HEK293 (cell line): ENCODE data around the gene C2CD2L.

Experiments
- CTCF ChIP-seq: fragments of 450-650 bp; formaldehyde crosslinking; IDR thresholded peaks from 2 replicates; pipeline ENCODE4 v1.5.1; 2016; ENCODE audit warnings: missing biosample characterization, missing genetic modification characterization
- HIC1 ChIP-seq: fragments of 450-650 bp; formaldehyde crosslinking; IDR thresholded peaks from 2 replicates; pipeline ENCODE4 v1.5.1; 2016; ENCODE audit warnings: missing biosample characterization, missing genetic modification characterization
- REST ChIP-seq: fragments of 450-650 bp; formaldehyde crosslinking; IDR thresholded peaks from 2 replicates; pipeline ENCODE4 v1.5.1; 2016; ENCODE audit warnings: missing biosample characterization, missing genetic modification characterization
- ZBTB1 ChIP-seq: fragments of 450-650 bp; formaldehyde crosslinking; IDR thresholded peaks from 2 replicates; pipeline ENCODE4 v1.5.1; 2016; ENCODE audit warnings: missing biosample characterization, missing genetic modification characterization
- ZBTB11 ChIP-seq: fragments of 450-650 bp; formaldehyde crosslinking; conservative IDR thresholded peaks from 2 replicates; pipeline ENCODE4 v1.5.1; 2016; ENCODE audit warnings: low read depth, missing biosample characterization, missing genetic modification characterization
- ZNF2 ChIP-seq: fragments of 450-650 bp; formaldehyde crosslinking; IDR thresholded peaks from 2 replicates; pipeline ENCODE4 v1.5.1; 2016; ENCODE audit warnings: missing biosample characterization, missing genetic modification characterization
- ZNF26 ChIP-seq: fragments of 450-650 bp; formaldehyde crosslinking; IDR thresholded peaks from 2 replicates; pipeline ENCODE4 v1.5.1; 2016; ENCODE audit warnings: missing biosample characterization, missing genetic modification characterization
- ZNF302 ChIP-seq: fragments of 450-650 bp; formaldehyde crosslinking; IDR thresholded peaks from 2 replicates; pipeline ENCODE4 v1.5.1; 2016; ENCODE audit warnings: missing biosample characterization, missing genetic modification characterization, low read depth
- ZNF341 ChIP-seq: fragments of 450-650 bp; formaldehyde crosslinking; IDR thresholded peaks from 2 replicates; pipeline ENCODE4; 2016; ENCODE audit warnings: low read depth, missing biosample characterization, missing genetic modification characterization
- ZNF350 ChIP-seq: fragments of 450-650 bp; formaldehyde crosslinking; IDR thresholded peaks from 2 replicates; pipeline ENCODE4 v1.5.0; 2017; ENCODE audit warnings: missing biosample characterization, mild to moderate bottlenecking, missing genetic modification characterization
- ZNF639 ChIP-seq: fragments of 450-650 bp; formaldehyde crosslinking; IDR thresholded peaks from 2 replicates; pipeline ENCODE4 v1.5.1; 2016; ENCODE audit warnings: missing biosample characterization, missing genetic modification characterization
- ZNF707 ChIP-seq: fragments of 450-650 bp; formaldehyde crosslinking; IDR thresholded peaks from 2 replicates; pipeline ENCODE4 v1.5.1; 2016; ENCODE audit warnings: missing biosample characterization, missing genetic modification characterization
- ZNF830 ChIP-seq: fragments of 450-650 bp; IDR thresholded peaks from 2 replicates; pipeline ENCODE4 v1.5.0; 2018; ENCODE audit warnings: missing biosample characterization, missing genetic modification characterization, low read depth, mild to moderate bottlenecking, moderate library complexity

- TF ChIP-seq ZNF350 (no peak), CTCF (tag by site-specific recombination) (no peak), HIC1 (tag by site-specific recombination) (no peak), ZNF302 (tag by site-specific recombination) (no peak), ZNF341 (tag by site-specific recombination) (no peak), ZNF2 (tag by site-specific recombination) (no peak), ZBTB11 (tag by site-specific recombination) (no peak), REST (tag by site-specific recombination) (no peak), ZBTB1 (tag by site-specific recombination) (no peak), ZNF830 (tag by site-specific recombination) (no peak), ZNF639 (tag by site-specific recombination) (no peak), ZNF26 (tag by site-specific recombination) (no peak), ZNF707 (no peak)
These were observed 3.3 kb downstream of the C2CD2L start for GRCh38 chr11:119110439-119110838.
